Glutamatergic neuron (in vitro differentiated cells): ENCODE measurements around the gene ZC3H12C. TPM values are rescaled to one million over a fixed set of nuclear protein-coding genes. Genes with fewer than 3 reads are reported as not detected.

ENCODE experiments used
- DNase-seq: peaks from one replicate; pipeline ENCODE4 v3.0.0; 2022
- H3K27ac Mint-ChIP-seq: one replicate; pipeline ENCODE4 v1.8.0; 2020; ENCODE audit warnings: mild to moderate bottlenecking, mixed read lengths, inconsistent platforms; ENCODE audit not compliant: unreplicated experiment
- H3K27me3 Mint-ChIP-seq: one replicate; pipeline ENCODE4 v1.8.0; 2020; ENCODE audit warnings: mild to moderate bottlenecking, moderate library complexity, mixed read lengths, inconsistent platforms; ENCODE audit not compliant: unreplicated experiment
- H3K36me3 Mint-ChIP-seq: one replicate; pipeline ENCODE4 v1.8.0; 2020; ENCODE audit warnings: mild to moderate bottlenecking, mixed read lengths, inconsistent platforms; ENCODE audit not compliant: unreplicated experiment
- H3K4me1 Mint-ChIP-seq: one replicate; pipeline ENCODE4 v1.8.0; 2020; ENCODE audit warnings: mild to moderate bottlenecking, low read depth, mixed read lengths, inconsistent platforms; ENCODE audit not compliant: unreplicated experiment
- H3K4me3 Mint-ChIP-seq: one replicate; pipeline ENCODE4 v1.8.0; 2020; ENCODE audit warnings: mild to moderate bottlenecking, mixed read lengths, inconsistent platforms; ENCODE audit not compliant: unreplicated experiment
- H3K9me3 Mint-ChIP-seq: one replicate; pipeline ENCODE4 v1.8.0; 2020; ENCODE audit warnings: mild to moderate bottlenecking, moderate library complexity, mixed read lengths, inconsistent platforms; ENCODE audit not compliant: unreplicated experiment
- total RNA-seq: library from RNA; stranded (reverse); fragmentation: NEBNext Ultra II Directional; extraction: Animal tissue kit (Norgen Biotek cat#: 25700); gene quantifications from one replicate; pipeline ENCODE4 v1.2.1, GENCODE V29; 2021; ENCODE audit not compliant: unreplicated experiment
- TF ChIP-seq, protein P1 (sequence below): fragments of 200-600 bp; sonication (generic); IDR thresholded peaks from one replicate; pipeline ENCODE4 v1.5.0; 2021; ENCODE audit not compliant: partially characterized antibody, unreplicated experiment

Gene ZC3H12C
- total RNA-seq, 1 donor from 2014 or later = 60.6 TPM

DNA sequence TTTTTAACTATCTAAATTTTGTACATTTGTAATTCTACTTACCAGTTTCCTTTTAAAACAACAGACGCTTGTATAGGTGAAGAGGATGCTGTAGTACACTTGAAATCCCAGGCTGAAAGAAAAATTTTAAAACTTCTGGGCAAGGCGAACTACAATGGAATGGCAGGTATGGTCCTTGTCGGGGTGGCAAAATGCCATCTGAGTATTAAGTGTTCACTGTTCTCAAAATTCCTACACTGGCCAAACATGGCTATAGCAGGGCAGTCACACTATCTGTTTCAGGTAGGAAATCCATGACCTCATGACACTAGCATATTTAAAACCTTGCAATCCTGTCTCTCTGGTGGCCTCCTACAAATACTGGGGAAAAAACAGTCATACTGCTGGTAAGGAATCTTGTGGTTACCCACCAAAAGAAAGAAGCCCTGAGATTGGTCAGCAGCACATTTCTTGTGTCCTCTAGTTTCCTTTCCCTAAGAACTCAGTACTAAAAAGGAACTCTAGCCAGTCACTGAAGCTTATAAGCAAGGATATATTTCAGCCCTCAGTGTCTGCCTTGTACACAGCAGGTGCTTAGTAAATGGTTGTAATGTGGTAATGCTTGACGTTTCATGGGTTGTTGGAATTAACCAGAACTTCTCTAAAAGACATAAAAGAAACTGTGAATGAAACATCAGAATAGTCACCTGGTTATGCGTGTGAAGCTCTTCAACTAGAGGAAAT lies 5.2 kb upstream of the ZC3H12C start:
- peaks cover 6% of the 10 kb centered on the region for H3K9me3 Mint-ChIP-seq
- H3K27ac Mint-ChIP-seq = no peak overlapping the region
- H3K36me3 Mint-ChIP-seq = no peaks in the 10 kb centered on the region
- no peak for DNase-seq
- TF ChIP-seq, protein P1, sequence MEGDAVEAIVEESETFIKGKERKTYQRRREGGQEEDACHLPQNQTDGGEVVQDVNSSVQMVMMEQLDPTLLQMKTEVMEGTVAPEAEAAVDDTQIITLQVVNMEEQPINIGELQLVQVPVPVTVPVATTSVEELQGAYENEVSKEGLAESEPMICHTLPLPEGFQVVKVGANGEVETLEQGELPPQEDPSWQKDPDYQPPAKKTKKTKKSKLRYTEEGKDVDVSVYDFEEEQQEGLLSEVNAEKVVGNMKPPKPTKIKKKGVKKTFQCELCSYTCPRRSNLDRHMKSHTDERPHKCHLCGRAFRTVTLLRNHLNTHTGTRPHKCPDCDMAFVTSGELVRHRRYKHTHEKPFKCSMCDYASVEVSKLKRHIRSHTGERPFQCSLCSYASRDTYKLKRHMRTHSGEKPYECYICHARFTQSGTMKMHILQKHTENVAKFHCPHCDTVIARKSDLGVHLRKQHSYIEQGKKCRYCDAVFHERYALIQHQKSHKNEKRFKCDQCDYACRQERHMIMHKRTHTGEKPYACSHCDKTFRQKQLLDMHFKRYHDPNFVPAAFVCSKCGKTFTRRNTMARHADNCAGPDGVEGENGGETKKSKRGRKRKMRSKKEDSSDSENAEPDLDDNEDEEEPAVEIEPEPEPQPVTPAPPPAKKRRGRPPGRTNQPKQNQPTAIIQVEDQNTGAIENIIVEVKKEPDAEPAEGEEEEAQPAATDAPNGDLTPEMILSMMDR = no peak
- peaks cover 5% of the 10 kb centered on the region for H3K27me3 Mint-ChIP-seq
- peaks cover 8% of the 10 kb centered on the region for H3K4me1 Mint-ChIP-seq
- H3K4me3 Mint-ChIP-seq = no peak overlapping the region

- H3K9me3 Mint-ChIP-seq = peaks cover 6% of the 10 kb centered on the region
- no peaks in the 10 kb centered on the region for H3K36me3 Mint-ChIP-seq
- H3K27ac Mint-ChIP-seq = no peak overlapping the region
- peaks cover 5% of the 10 kb centered on the region for H3K27me3 Mint-ChIP-seq
- peaks cover 8% of the 10 kb centered on the region for H3K4me1 Mint-ChIP-seq
- no peak overlapping the region for H3K4me3 Mint-ChIP-seq
- no peak for DNase-seq
- TF ChIP-seq, protein P1 = no peak
Measured at GRCh38 chr11:110088535-110089344, 4.5 kb upstream of the ZC3H12C start.

DNA sequence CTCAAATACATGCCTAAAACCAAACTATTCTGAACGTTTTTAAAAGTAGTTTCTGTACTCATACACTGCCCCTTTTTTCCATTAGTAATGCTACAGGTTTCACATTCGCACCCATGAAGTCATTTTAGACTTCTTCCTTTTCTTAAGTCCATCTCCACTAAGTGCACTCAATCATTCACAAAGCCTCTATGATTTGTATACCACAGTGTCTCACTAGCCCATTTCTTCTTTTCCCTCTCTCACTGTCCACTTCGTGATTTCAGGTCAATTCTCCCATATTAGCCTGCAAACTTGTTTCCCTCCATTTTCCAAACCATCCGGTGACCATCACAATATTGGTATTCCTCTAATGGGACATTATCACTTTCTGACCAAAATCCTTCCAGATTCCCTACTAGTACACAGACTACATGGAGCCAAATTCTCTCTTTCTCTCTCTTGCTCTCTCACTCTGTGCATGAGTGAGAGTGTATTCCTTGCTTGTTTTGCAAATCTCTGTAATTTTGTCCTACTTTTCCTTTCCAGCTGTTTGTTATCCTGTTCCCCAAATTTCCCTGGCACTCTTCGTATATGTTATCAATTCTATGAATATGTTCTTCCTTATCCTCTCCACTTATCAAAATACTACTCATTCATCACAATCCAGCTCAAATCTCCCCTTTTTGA lies 3.4 kb upstream of the ZC3H12C start:
- Mint-ChIP-seq H3K27me3 (peaks cover 9% of the 10 kb centered on the region), H3K27ac (no peak overlapping the region), H3K4me1 (peaks cover 10% of the 10 kb centered on the region), H3K4me3 (no peak overlapping the region), H3K9me3 (peaks cover 9% of the 10 kb centered on the region), H3K36me3 (no peaks in the 10 kb centered on the region)
- TF ChIP-seq, protein P1 = no peak
- no peak for DNase-seq

GRCh38 chr11:110090466-110091026 lies 2.6 kb upstream of the ZC3H12C start:
- TF ChIP-seq, protein P1 = no peak
- Mint-ChIP-seq H3K27me3 (peaks cover 9% of the 10 kb centered on the region), H3K9me3 (peaks cover 9% of the 10 kb centered on the region), H3K36me3 (no peaks in the 10 kb centered on the region), H3K27ac (no peak overlapping the region), H3K4me1 (peaks cover 12% of the 10 kb centered on the region), H3K4me3 (no peak overlapping the region)
- DNase-seq = no peak
